B cell (primary cell): ENCODE data around the gene PRDM5. TPM values are rescaled to one million over a fixed set of nuclear protein-coding genes. Genes with fewer than 3 reads are reported as not detected.

Experiments
- ATAC-seq: fragments of 200-7000 bp; cut with Tn5 transposase; one replicate; pipeline ENCODE4 v1.10.0; 2021; ENCODE audit warnings: low read depth, mild to moderate bottlenecking, moderate number of reproducible peaks, moderate library complexity
- CTCF ChIA-PET: fragments of 350-600 bp; sonication (Branson Sonifier 250); formaldehyde crosslinking; loops from one replicate; lab custom pipeline; 2021; ENCODE audit warnings: antibody characterized with exemption, inconsistent platforms; lab: Charles Lee
- POLR2A ChIA-PET: fragments of 350-600 bp; sonication (Branson Sonifier 250); formaldehyde crosslinking; loops from one replicate; lab custom pipeline; 2021; ENCODE audit warnings: antibody characterized with exemption; lab: Charles Lee
- DNase-seq: peaks from one replicate; pipeline ENCODE4 v3.0.0; 2013
- H2AFZ ChIP-seq: 2 replicates; pipeline ENCODE4 v1.6.1; 2012; ENCODE audit warnings: mild to moderate bottlenecking, low read depth, low read length; ENCODE audit not compliant: insufficient read depth, poor library complexity, severe bottlenecking
- H3K27ac ChIP-seq, 2 donors: 1 replicate in 1 of 2; 2 replicates in 1 of 2; pipeline ENCODE4 v1.5.1; 2012 to 2013; ENCODE audit warnings: low read length in 2 of 2, mild to moderate bottlenecking in 2 of 2, moderate library complexity in 1 of 2
- H3K27me3 ChIP-seq, 4 experiments: fragments of 200-600 bp in 1 of 4; sonication (generic) in 1 of 4; replicated peaks in 1 of 4; 1 replicate in 2 of 4; 2 replicates in 2 of 4; pipeline versions ENCODE4 v1.6.1 to v1.7.0; 2013 to 2016; ENCODE audit warnings: low read length in 3 of 4, mild to moderate bottlenecking in 2 of 4, mixed read lengths in 1 of 4, moderate library complexity in 1 of 4; ENCODE audit not compliant: insufficient read depth in 4 of 4, control insufficient read depth in 3 of 4; ENCODE audit errors: control extremely low read depth in 1 of 4
- H3K36me3 ChIP-seq, 2 experiments: replicated peaks in 1 of 2; 1 replicate in 1 of 2; 2 replicates in 1 of 2; pipeline versions ENCODE4 v1.6.1 to v1.7.1; 2013; ENCODE audit warnings: low read length in 1 of 2; ENCODE audit not compliant: insufficient read depth in 2 of 2, control insufficient read depth in 1 of 2; ENCODE audit errors: control extremely low read depth in 1 of 2, extremely low read depth in 1 of 2
- H3K4me1 ChIP-seq, 2 donors: fragments of 200-600 bp in 1 of 2; sonication (generic) in 1 of 2; 1 replicate in 1 of 2; 2 replicates in 1 of 2; pipeline versions ENCODE4 v1.5.1 to v1.6.1; 2013 to 2017; ENCODE audit warnings: low read length in 2 of 2; ENCODE audit not compliant: control insufficient read depth in 2 of 2, insufficient read depth in 2 of 2
- H3K4me2 ChIP-seq: replicated peaks from 2 replicates; pipeline ENCODE3; 2012; ENCODE audit warnings: mild to moderate bottlenecking, low read depth, low read length; ENCODE audit not compliant: poor library complexity, severe bottlenecking
- H3K4me3 ChIP-seq, 5 experiments: fragments of 200-600 bp in 1 of 5; sonication (generic) in 1 of 5; 1 replicate in 3 of 5; 2 replicates in 2 of 5; pipeline versions ENCODE4 v1.5.1 to v1.7.0; 2011 to 2016; ENCODE audit warnings: low read length in 4 of 5, mild to moderate bottlenecking in 4 of 5, low read depth in 2 of 5, control low read depth in 1 of 5, moderate library complexity in 1 of 5; ENCODE audit not compliant: insufficient read depth in 1 of 5; ENCODE audit errors: control extremely low read depth in 1 of 5, extremely low read depth in 1 of 5
- H3K79me2 ChIP-seq: fragments of 200-600 bp; sonication (generic); one replicate; pipeline ENCODE4 v1.6.0; 2016; ENCODE audit warnings: low read length; ENCODE audit not compliant: control insufficient read depth, insufficient read depth
- H3K9ac ChIP-seq: fragments of 200-600 bp; sonication (generic); 2 replicates; pipeline ENCODE4 v1.6.1; 2017; ENCODE audit warnings: mild to moderate bottlenecking, low read length, moderate library complexity
- H3K9me3 ChIP-seq, 3 donors: one replicate each; pipeline versions ENCODE4 v1.6.1 to v1.7.1; 2013; ENCODE audit warnings: low read length in 2 of 3; ENCODE audit not compliant: control insufficient read depth in 2 of 3, insufficient read depth in 1 of 3; ENCODE audit errors: control extremely low read depth in 1 of 3
- H4K20me1 ChIP-seq: 2 replicates; pipeline ENCODE4 v1.6.0; 2012; ENCODE audit warnings: mild to moderate bottlenecking, low read length; ENCODE audit not compliant: insufficient read depth, control insufficient read depth, poor library complexity, severe bottlenecking
- H3K27ac Mint-ChIP-seq: one replicate; pipeline ENCODE4 v1.8.0; 2021; ENCODE audit warnings: mixed read lengths
- H3K27me3 Mint-ChIP-seq: one replicate; pipeline ENCODE4 v1.8.0; 2021; ENCODE audit warnings: mixed read lengths
- H3K4me1 Mint-ChIP-seq: one replicate; pipeline ENCODE4 v1.8.0; 2021; ENCODE audit warnings: mixed read lengths
- H3K4me3 Mint-ChIP-seq: one replicate; pipeline ENCODE4 v1.8.0; 2021; ENCODE audit warnings: mixed read lengths
- H3K9me3 Mint-ChIP-seq: one replicate; pipeline ENCODE4 v1.8.0; 2022; ENCODE audit warnings: mixed read lengths; ENCODE audit not compliant: insufficient read depth
- CTCF ChIP-seq: fragments of 200-600 bp; IDR thresholded peaks from one replicate; pipeline ENCODE4 v1.8.0; 2022; ENCODE audit warnings: antibody characterized with exemption, mild to moderate bottlenecking
- EZH2 ChIP-seq: IDR thresholded peaks from 2 replicates; pipeline ENCODE4 v1.6.1; 2012; ENCODE audit warnings: borderline replicate concordance, low read depth, mild to moderate bottlenecking, moderate library complexity, low read length; ENCODE audit not compliant: insufficient read depth, poor library complexity, severe bottlenecking
- WGBS: methylation state at CpG from one replicate; pipeline ENCODE4 v1.1.5; 2013; ENCODE audit warnings: missing lambda C conversion rate; ENCODE audit not compliant: insufficient coverage; 5-methylcytosine and 5-hydroxymethylcytosine counted together
- intact Hi-C: fragments of 100-400 bp; cut with micrococcal nuclease; formaldehyde crosslinking; loops from one replicate; pipeline ENCODE4 v1.10.0; 2022
- polyA plus RNA-seq: library from polyadenylated mRNA; depleted of rRNA; stranded (reverse); fragments of >200 nt; gene quantifications from 2 replicates; pipeline ENCODE4 v1.2.3, GENCODE V29; 2012
- total RNA-seq, 2 donors: library from RNA; stranded (reverse); fragments of 120-200 nt in 1 of 2; gene quantifications; 1 replicate in 1 of 2; 2 replicates in 1 of 2; pipeline versions ENCODE4 v1.2.3 to v1.2.4, GENCODE V29; 2013 to 2022

Gene PRDM5
- total and polyA plus RNA-seq, 2 donors (not counting 1 experiment from before 2014, with no cell fraction given), result not detected

- Histone ChIP-seq H3K79me2 (no peaks in the 10 kb centered on the region), H3K36me3 (no peaks in the 10 kb centered on the region), H2AFZ (no peak overlapping the region), H3K9me3 (no peaks in the 10 kb centered on the region), H3K4me2 (no peak overlapping the region), H4K20me1 (no peaks in the 10 kb centered on the region), H3K4me1 (no peaks in the 10 kb centered on the region), H3K4me3 (no peak overlapping the region), H3K27me3 (no peaks in the 10 kb centered on the region), H3K9ac (no peak overlapping the region), H3K27ac (no peak overlapping the region)
- TF ChIP-seq CTCF, result no peak
- no peak for TF ChIP-seq EZH2
- no peak overlapping the region for H3K27ac Mint-ChIP-seq
- H3K9me3 Mint-ChIP-seq, result no peaks in the 10 kb centered on the region
- no peaks in the 10 kb centered on the region for H3K27me3 Mint-ChIP-seq
- ChIA-PET POLR2A (no interaction called here), CTCF (no interaction called here)
- ATAC-seq (no peak), DNase-seq (no peak)
- no peak overlapping the region for H3K4me3 Mint-ChIP-seq
- intact Hi-C loops, result no loop called here
- H3K4me1 Mint-ChIP-seq, result no peaks in the 10 kb centered on the region
These were observed 228.7 kb downstream of the PRDM5 start for GRCh38 chr4:120693816-120694215.

- no peak for DNase-seq
- Mint-ChIP-seq H3K9me3 (no peaks in the 10 kb centered on the region), H3K27ac (no peak overlapping the region), H3K27me3 (no peaks in the 10 kb centered on the region), H3K4me1 (no peaks in the 10 kb centered on the region), H3K4me3 (no peak overlapping the region)
- TF ChIP-seq EZH2 (no peak), CTCF (no peak)
- Histone ChIP-seq H2AFZ (no peak overlapping the region), H3K4me2 (no peak overlapping the region), H3K9ac (no peak overlapping the region), H4K20me1 (no peaks in the 10 kb centered on the region), H3K4me3 (no peak overlapping the region), H3K79me2 (no peaks in the 10 kb centered on the region), H3K27ac (no peak overlapping the region), H3K9me3 (no peaks in the 10 kb centered on the region), H3K36me3 (no peaks in the 10 kb centered on the region), H3K4me1 (no peaks in the 10 kb centered on the region), H3K27me3 (no peaks in the 10 kb centered on the region)
- CTCF ChIA-PET, result no interaction called here
- intact Hi-C loops, result no loop called here
- WGBS, result 89% methylated on average over 1 of the region's 2 CpGs
- no peak for ATAC-seq
- POLR2A ChIA-PET, result no interaction called here
These were observed 229.6 kb downstream of the PRDM5 start for GRCh38 chr4:120692964-120693363.
